OCI-LY3 (cell line): ENCODE data around the gene PLBD2.

Source experiments
- EZH2phosphoT487 ChIP-seq: fragments of 200-600 bp; shearing (Covaris generic); IDR thresholded peaks from 2 replicates; pipeline ENCODE4 v1.6.1; 2018; ENCODE audit warnings: antibody characterized with exemption, mixed run types, low read depth
- TF ChIP-seq, protein P1 (sequence below): fragments of 200-600, 300-600 bp; sonication (generic); IDR thresholded peaks from 2 replicates; pipeline ENCODE4 v1.5.1; 2014; ENCODE audit warnings: antibody characterized with exemption, low read length, low read depth

DNA sequence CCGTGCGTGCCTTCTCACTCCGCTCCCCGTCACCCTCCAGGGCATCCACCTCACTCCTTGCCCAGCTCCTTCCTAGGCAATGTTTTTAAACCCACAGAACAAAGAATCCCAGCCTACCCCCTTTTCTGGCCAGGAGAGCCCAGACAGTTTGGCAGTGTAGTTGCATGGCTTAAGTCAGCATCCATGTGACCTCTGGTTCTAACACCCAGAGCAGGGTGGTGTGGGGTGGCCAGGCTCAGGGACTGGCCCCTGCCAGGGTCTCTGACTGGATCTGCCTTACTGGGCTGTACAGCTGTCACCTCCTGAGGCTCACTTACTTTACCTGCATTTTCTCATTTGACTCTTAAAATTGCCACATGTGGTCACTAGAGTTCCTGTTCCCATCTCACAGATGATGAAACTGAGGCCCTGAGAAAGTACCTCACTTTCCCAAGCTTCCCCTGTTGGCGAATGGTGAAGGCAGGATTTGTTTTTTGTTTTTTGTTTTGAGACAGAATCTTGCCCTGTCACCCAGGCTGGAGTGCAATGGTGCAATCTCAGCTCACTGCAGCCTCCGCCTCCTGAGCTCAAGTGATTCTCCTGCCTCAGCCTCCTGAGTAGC lies 27.0 kb downstream of the PLBD2 start:
- TF ChIP-seq, protein P1, sequence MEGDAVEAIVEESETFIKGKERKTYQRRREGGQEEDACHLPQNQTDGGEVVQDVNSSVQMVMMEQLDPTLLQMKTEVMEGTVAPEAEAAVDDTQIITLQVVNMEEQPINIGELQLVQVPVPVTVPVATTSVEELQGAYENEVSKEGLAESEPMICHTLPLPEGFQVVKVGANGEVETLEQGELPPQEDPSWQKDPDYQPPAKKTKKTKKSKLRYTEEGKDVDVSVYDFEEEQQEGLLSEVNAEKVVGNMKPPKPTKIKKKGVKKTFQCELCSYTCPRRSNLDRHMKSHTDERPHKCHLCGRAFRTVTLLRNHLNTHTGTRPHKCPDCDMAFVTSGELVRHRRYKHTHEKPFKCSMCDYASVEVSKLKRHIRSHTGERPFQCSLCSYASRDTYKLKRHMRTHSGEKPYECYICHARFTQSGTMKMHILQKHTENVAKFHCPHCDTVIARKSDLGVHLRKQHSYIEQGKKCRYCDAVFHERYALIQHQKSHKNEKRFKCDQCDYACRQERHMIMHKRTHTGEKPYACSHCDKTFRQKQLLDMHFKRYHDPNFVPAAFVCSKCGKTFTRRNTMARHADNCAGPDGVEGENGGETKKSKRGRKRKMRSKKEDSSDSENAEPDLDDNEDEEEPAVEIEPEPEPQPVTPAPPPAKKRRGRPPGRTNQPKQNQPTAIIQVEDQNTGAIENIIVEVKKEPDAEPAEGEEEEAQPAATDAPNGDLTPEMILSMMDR = no peak
- TF ChIP-seq EZH2phosphoT487 = no peak
